ENCODE data around the gene FIZ1.

DNA sequence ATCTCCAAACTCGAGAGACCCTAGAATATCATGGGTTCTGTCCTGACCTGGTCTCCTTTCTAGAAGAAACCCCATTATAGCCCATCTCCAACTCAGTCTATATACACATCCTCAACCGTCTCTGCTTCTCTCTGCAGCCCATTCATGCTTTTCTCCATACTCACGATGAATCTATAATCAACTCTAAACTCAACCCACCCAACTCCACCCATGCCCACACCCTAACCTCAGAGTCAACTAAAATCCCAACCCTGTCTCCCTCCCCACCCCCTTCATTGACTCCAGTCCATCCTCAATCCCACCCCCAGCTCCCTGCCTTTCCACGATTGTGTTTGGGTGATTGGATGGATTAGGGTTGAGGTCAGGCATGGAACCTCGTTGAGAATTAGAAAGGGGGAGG is 55.8 kb downstream of the FIZ1 start:
- TF ChIP-seq ZNF384 (IDR thresholded peaks at IDR 0.05) (no peak), SP1 (IDR thresholded peaks at IDR 0.05) (no peak), NFRKB (IDR thresholded peaks at IDR 0.05) (no peak), TARDBP (IDR thresholded peaks at IDR 0.05) (no peak), ELF4 (IDR thresholded peaks at IDR 0.05) (no peak), L3MBTL2 (conservative IDR thresholded peaks at IDR 0.05) (no peak), BHLHE40 (IDR thresholded peaks at IDR 0.05; ENCODE audit: borderline replicate concordance) (no peak)

All from HEK293T (cell line).